Loucy (cell line): ENCODE data around the gene NUB1.

Source experiments
- H2AFZ ChIP-seq: fragments of 200-600 bp; sonication (generic); 2 replicates; pipeline ENCODE4 v1.6.0; 2016; ENCODE audit warnings: antibody characterized with exemption, mild to moderate bottlenecking, low read length, moderate library complexity
- H3F3A ChIP-seq: fragments of 200-600 bp; 2 replicates; pipeline ENCODE4 v1.6.0; 2016; ENCODE audit warnings: antibody characterized with exemption, low read depth, mild to moderate bottlenecking
- H3K27me3 ChIP-seq: fragments of 200-600 bp; sonication (generic); 2 replicates; pipeline ENCODE4 v1.6.1; 2014; ENCODE audit warnings: low read length, mild to moderate bottlenecking; ENCODE audit not compliant: insufficient read depth, poor library complexity, severe bottlenecking
- H3K36me3 ChIP-seq: fragments of 200-600 bp; sonication (generic); 2 replicates; pipeline ENCODE4 v1.6.1; 2016; ENCODE audit warnings: low read length; ENCODE audit not compliant: insufficient read depth
- H3K4me1 ChIP-seq: fragments of 200-600 bp; sonication (generic); 2 replicates; pipeline ENCODE4 v1.5.1; 2014; ENCODE audit warnings: low read length, mild to moderate bottlenecking; ENCODE audit not compliant: insufficient read depth, poor library complexity, severe bottlenecking
- H3K4me2 ChIP-seq: fragments of 200-600 bp; sonication (generic); 2 replicates; pipeline ENCODE4 v1.6.0; 2014; ENCODE audit warnings: antibody characterized with exemption, low read length, low read depth, mild to moderate bottlenecking; ENCODE audit not compliant: poor library complexity, severe bottlenecking
- H3K4me3 ChIP-seq: fragments of 200-600 bp; sonication (generic); 2 replicates; pipeline ENCODE4 v1.5.1; 2014; ENCODE audit warnings: low read length, mild to moderate bottlenecking, mixed read lengths; ENCODE audit not compliant: poor library complexity, severe bottlenecking
- H3K79me2 ChIP-seq: fragments of 200-600 bp; sonication (generic); 2 replicates; pipeline ENCODE4 v1.6.1; 2014; ENCODE audit warnings: low read length; ENCODE audit not compliant: insufficient read depth
- H3K9ac ChIP-seq: fragments of 200-600 bp; sonication (generic); 2 replicates; pipeline ENCODE4 v1.6.0; 2014; ENCODE audit warnings: mild to moderate bottlenecking, low read depth, low read length, moderate library complexity; ENCODE audit not compliant: poor library complexity, severe bottlenecking
- H3K9me2 ChIP-seq: fragments of 200-600 bp; sonication (generic); replicated peaks from 2 replicates; pipeline ENCODE4 v1.6.1; 2016; ENCODE audit warnings: low read depth, low read length, mixed read lengths
- H3K9me3 ChIP-seq: fragments of 200-600 bp; sonication (generic); 2 replicates; pipeline ENCODE4 v1.6.1; 2014; ENCODE audit warnings: mild to moderate bottlenecking, antibody characterized with exemption, low read length, low read depth; ENCODE audit not compliant: insufficient read depth
- H4K20me1 ChIP-seq: fragments of 200-600 bp; sonication (generic); 2 replicates; pipeline ENCODE4 v1.6.0; 2014; ENCODE audit warnings: antibody characterized with exemption, low read length, mild to moderate bottlenecking; ENCODE audit not compliant: insufficient read depth, poor library complexity, severe bottlenecking
- EZH2phosphoT487 ChIP-seq: fragments of 200-600 bp; IDR thresholded peaks from 2 replicates; pipeline ENCODE4 v1.6.1; 2018; ENCODE audit warnings: antibody characterized with exemption, mild to moderate bottlenecking, moderate library complexity, borderline replicate concordance
- TF ChIP-seq, protein P1 (sequence below): fragments of 200-600 bp; sonication (generic); conservative IDR thresholded peaks from 2 replicates; pipeline ENCODE4 v1.5.1; 2014; ENCODE audit warnings: mild to moderate bottlenecking, antibody characterized with exemption, low read length

Gene NUB1

DNA sequence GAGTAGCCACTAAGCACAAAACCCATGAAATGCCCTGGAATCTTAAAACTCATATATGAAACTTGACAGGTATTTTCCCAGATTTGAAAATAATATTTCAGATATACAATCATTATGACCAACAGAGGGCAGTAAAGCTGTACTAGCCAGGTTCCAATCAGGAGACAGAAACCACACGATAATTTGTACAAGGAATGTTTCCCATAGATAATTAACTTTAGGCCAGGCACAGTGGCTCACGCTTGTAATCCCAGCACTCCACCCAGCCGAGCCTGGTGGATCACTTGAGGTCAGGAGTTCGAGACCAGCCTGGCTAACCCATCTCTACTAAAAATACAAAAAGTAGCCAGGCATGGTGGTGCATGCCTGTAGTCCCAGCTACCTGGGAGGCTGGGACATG, 31.0 kb upstream of the NUB1 start:
- TF ChIP-seq, protein P1, sequence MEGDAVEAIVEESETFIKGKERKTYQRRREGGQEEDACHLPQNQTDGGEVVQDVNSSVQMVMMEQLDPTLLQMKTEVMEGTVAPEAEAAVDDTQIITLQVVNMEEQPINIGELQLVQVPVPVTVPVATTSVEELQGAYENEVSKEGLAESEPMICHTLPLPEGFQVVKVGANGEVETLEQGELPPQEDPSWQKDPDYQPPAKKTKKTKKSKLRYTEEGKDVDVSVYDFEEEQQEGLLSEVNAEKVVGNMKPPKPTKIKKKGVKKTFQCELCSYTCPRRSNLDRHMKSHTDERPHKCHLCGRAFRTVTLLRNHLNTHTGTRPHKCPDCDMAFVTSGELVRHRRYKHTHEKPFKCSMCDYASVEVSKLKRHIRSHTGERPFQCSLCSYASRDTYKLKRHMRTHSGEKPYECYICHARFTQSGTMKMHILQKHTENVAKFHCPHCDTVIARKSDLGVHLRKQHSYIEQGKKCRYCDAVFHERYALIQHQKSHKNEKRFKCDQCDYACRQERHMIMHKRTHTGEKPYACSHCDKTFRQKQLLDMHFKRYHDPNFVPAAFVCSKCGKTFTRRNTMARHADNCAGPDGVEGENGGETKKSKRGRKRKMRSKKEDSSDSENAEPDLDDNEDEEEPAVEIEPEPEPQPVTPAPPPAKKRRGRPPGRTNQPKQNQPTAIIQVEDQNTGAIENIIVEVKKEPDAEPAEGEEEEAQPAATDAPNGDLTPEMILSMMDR = peak; percentile 66
- TF ChIP-seq EZH2phosphoT487 = no peak

DNA sequence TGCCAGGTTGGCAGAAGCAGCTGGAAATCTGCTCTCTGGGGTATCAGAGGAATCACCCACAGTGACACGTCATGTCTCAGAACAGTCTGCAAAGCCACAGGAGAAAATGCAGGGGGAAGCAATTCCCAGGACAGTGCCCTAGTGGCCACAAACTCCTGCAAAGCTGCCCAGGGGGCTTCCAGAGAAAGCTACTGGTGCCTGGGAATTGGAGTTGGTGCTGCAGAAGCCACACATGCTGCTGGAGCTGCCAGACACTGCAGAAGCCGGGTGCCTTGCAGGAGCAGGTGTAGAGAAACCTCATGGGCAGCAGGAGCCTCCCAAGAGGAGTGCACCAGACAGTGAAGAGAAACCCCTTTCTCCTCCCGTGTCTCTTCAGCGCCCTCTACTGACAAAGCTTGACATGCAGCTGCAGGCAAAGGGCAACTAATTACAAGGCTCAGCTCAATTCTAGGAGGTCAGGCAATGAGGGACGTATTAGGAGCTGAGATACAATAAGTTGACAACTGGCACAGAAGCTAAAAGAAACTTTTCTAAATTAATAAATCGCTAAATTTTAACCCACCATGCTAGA, 30.2 kb upstream of the NUB1 start:
- Histone ChIP-seq H3K9ac (no peak overlapping the region), H3K4me2 (no peak overlapping the region), H3K79me2 (no peaks in the 10 kb centered on the region), H2AFZ (no peak overlapping the region), H3K4me1 (peaks cover 3% of the 10 kb centered on the region), H3K36me3 (no peaks in the 10 kb centered on the region), H3F3A (no peaks in the 10 kb centered on the region), H3K9me3 (peaks cover 4% of the 10 kb centered on the region; the same call in 1 of the 2 replicates), H3K9me2 (no peaks in the 10 kb centered on the region), H3K27me3 (no peaks in the 10 kb centered on the region), H4K20me1 (no peaks in the 10 kb centered on the region), H3K4me3 (no peak overlapping the region)
- TF ChIP-seq, protein P1 = peak; percentile 62
- no peak for TF ChIP-seq EZH2phosphoT487

More for the DNA sequence above, 31.0 kb upstream of the NUB1 start:
- Histone ChIP-seq H3K4me3 (no peak overlapping the region), H4K20me1 (no peaks in the 10 kb centered on the region), H3F3A (no peaks in the 10 kb centered on the region), H2AFZ (no peak overlapping the region), H3K4me1 (peaks cover 3% of the 10 kb centered on the region), H3K79me2 (no peaks in the 10 kb centered on the region), H3K9me3 (peaks cover 4% of the 10 kb centered on the region; the same call in 1 of the 2 replicates), H3K4me2 (no peak overlapping the region), H3K27me3 (no peaks in the 10 kb centered on the region), H3K36me3 (no peaks in the 10 kb centered on the region), H3K9me2 (no peaks in the 10 kb centered on the region), H3K9ac (no peak overlapping the region)

DNA sequence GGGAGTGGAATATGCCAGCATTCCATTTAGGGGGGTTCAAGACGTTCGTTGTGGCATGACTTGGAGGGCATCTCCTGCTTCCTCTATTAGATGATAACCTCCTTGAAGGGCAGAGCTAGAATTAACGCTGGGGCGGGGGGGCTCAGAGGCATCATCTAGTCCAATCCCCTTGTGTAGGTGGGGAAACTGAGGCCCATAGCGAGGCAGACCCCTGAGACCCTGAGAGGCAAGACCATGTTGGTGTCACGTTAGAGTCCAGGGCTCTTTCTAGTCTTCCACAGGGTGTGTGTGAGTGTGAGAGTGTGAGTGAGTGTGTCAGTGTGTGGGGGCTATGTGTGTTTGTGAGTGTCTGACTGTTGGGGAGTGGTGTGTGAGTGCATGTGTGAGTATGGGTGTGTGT, 29.3 kb upstream of the NUB1 start:
- H3K79me2 ChIP-seq = no peaks in the 10 kb centered on the region
- H3K9me3 ChIP-seq = peaks cover 4% of the 10 kb centered on the region; the same call in 1 of the 2 replicates
- H3K27me3 ChIP-seq = no peaks in the 10 kb centered on the region
- no peak overlapping the region for H3K4me3 ChIP-seq
- H4K20me1 ChIP-seq = no peaks in the 10 kb centered on the region
- H3K9ac ChIP-seq = no peak overlapping the region
- TF ChIP-seq EZH2phosphoT487 = no peak
- TF ChIP-seq, protein P1 = no peak
- H3K4me2 ChIP-seq = no peak overlapping the region
- no peaks in the 10 kb centered on the region for H3K36me3 ChIP-seq
- no peak overlapping the region for H2AFZ ChIP-seq
- no peaks in the 10 kb centered on the region for H3F3A ChIP-seq
- peaks cover 3% of the 10 kb centered on the region for H3K4me1 ChIP-seq
- no peaks in the 10 kb centered on the region for H3K9me2 ChIP-seq
